AG09319 (cell line): ENCODE results near the gene GALR3.

Source experiments
- DNase-seq: peaks from one replicate; pipeline ENCODE4 v3.0.0-alpha.2; 2010; ENCODE audit warnings: low read depth; ENCODE audit errors: extremely low read depth
- TF ChIP-seq, protein P1 (sequence below): IDR thresholded peaks from 2 replicates; pipeline ENCODE4 v1.5.1; 2011; ENCODE audit warnings: low read depth, mild to moderate bottlenecking, inconsistent platforms, low read length, moderate library complexity

GALR3 gene

DNA sequence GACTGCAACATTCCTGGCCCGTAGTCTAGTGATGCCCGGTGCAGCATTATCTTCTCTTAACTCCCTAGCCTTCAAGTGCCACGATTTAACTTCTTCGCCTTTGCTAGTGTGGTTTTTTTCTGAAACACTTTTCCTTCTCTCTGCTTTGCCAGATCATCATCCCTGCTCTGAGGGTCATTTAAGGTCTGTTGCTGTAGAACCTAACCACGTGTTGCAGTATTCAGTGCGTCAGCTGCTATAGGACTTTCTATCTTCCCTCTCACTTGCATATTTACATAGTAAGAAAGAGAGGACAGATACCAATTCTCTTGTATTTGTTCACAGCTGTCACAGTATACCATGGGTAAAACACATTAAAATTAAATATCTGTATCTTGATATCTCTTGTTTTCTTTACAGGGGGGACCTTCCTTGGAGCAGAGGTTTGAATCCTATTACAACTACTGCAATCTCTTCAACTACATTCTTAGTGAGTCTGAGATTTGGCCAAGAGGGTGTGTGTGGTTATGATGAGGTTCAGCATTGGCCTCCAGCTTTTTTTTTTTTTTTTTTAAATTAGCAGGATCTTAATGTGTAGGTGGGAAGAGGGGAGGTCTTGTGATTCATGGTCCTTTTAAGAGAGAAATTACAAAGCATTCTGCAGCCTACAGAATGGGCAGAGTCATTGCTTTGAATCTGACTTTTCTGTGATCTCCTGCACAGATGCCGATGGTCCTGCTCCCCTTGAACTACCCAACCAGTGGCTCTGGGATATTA, 39.6 kb downstream of the GALR3 start:
- TF ChIP-seq, protein P1, sequence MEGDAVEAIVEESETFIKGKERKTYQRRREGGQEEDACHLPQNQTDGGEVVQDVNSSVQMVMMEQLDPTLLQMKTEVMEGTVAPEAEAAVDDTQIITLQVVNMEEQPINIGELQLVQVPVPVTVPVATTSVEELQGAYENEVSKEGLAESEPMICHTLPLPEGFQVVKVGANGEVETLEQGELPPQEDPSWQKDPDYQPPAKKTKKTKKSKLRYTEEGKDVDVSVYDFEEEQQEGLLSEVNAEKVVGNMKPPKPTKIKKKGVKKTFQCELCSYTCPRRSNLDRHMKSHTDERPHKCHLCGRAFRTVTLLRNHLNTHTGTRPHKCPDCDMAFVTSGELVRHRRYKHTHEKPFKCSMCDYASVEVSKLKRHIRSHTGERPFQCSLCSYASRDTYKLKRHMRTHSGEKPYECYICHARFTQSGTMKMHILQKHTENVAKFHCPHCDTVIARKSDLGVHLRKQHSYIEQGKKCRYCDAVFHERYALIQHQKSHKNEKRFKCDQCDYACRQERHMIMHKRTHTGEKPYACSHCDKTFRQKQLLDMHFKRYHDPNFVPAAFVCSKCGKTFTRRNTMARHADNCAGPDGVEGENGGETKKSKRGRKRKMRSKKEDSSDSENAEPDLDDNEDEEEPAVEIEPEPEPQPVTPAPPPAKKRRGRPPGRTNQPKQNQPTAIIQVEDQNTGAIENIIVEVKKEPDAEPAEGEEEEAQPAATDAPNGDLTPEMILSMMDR, result no peak
- DNase-seq, result no peak

DNA sequence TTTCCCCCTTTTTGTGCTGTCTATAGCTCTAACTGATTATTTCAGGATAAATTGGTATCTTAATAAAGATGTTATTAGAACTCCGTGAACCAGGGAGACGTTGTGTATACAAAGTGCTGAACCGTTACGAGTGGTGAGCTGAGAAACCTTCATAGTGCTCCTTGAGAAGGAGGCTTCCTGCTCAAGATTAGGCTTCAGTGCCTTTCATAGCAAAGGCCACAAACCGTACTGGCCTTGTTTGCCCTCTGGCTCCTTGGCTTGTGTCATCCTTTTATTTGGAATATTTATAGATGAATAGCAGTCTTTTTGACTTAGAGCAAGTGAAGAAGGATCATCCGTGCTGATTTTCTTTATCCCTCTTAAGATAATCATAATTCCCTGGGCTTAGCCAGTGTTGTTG, 42.3 kb downstream of the GALR3 start:
- TF ChIP-seq, protein P1, result no peak

DNA sequence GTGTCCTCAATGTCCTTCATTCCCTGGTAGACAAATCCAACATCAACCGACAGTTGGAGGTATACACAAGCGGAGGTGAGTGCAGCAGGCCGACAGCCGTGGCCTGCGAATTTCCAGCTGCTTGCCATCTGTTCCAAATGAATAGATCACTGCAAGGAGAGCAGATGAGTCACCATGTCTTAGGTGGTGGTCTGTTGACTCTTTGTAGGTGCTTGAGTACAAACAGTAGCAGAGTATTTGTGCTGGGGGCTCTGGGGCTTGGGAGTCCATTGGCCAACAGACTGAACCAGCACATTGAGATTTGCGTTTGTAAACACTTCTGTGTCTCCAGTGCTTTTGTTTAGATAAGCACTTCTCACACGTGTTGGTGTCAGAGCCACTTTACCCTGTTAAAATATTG, 47.1 kb downstream of the GALR3 start:
- TF ChIP-seq, protein P1, result no peak
- DNase-seq, result no peak

More for the DNA sequence above, 42.3 kb downstream of the GALR3 start:
- DNase-seq, result no peak
